Activated CD4-positive, alpha-beta T cell treated with anti-CD3 and anti-CD28 coated beads, Interleukin-2, amount 10 ng/mL, durations not matched to agents 24 days and 14 days (primary cell): ENCODE measurements around the gene MED13L. TPM values are rescaled to one million over a fixed set of nuclear protein-coding genes. Genes with fewer than 3 reads are reported as not detected.

ENCODE experiments used
- DNase-seq: peaks from one replicate; pipeline ENCODE4 v3.0.0; 2022
- H3K27ac Mint-ChIP-seq: one replicate; pipeline ENCODE4 v1.8.0; 2022; ENCODE audit warnings: mild to moderate bottlenecking, mixed read lengths
- H3K27me3 Mint-ChIP-seq: one replicate; pipeline ENCODE4 v1.8.0; 2022; ENCODE audit warnings: mixed read lengths
- H3K36me3 Mint-ChIP-seq: one replicate; pipeline ENCODE4 v1.8.0; 2022; ENCODE audit warnings: low read depth, mild to moderate bottlenecking, mixed read lengths
- H3K4me1 Mint-ChIP-seq: one replicate; pipeline ENCODE4 v1.8.0; 2021; ENCODE audit warnings: mixed read lengths
- H3K4me3 Mint-ChIP-seq: one replicate; pipeline ENCODE4 v1.8.0; 2022; ENCODE audit warnings: mild to moderate bottlenecking, moderate library complexity, mixed read lengths
- H3K9me3 Mint-ChIP-seq: one replicate; pipeline ENCODE4 v1.8.0; 2021; ENCODE audit warnings: mixed read lengths
- intact Hi-C: fragments of 100-400 bp; cut with micrococcal nuclease; formaldehyde crosslinking; loops from one replicate; pipeline ENCODE4 v1.15.1; 2023
- total RNA-seq: library from RNA; stranded (reverse); gene quantifications from 2 replicates; pipeline ENCODE4 v1.2.3, GENCODE V29; 2022

Gene MED13L
- total RNA-seq, 1 donor from 2014 or later = 62.9 TPM

DNA sequence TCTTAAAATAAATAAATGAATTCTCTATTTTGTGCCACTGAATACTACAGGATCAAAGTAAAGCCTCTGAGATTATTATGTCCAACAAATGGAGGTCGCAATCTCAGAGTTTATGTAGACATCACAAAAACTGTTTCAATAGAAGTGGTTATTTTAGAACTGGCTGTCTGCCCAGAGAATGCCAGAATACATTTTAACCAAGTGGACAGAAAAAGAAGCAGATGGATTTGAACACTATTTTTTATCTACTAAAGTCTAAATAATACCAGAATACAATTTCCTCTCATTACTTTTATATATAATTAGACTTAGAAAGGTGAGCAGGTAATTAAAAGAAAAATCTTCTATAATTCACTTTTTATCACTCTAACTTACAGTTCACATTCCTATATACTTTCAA lies 118.3 kb downstream of the MED13L start:
- Mint-ChIP-seq H3K4me3 (no peak overlapping the region), H3K9me3 (no peaks in the 10 kb centered on the region), H3K27me3 (no peaks in the 10 kb centered on the region), H3K36me3 (no peaks in the 10 kb centered on the region), H3K4me1 (peaks cover 17% of the 10 kb centered on the region), H3K27ac (no peak overlapping the region)
- intact Hi-C loops = no loop called here
- no peak for DNase-seq

DNA sequence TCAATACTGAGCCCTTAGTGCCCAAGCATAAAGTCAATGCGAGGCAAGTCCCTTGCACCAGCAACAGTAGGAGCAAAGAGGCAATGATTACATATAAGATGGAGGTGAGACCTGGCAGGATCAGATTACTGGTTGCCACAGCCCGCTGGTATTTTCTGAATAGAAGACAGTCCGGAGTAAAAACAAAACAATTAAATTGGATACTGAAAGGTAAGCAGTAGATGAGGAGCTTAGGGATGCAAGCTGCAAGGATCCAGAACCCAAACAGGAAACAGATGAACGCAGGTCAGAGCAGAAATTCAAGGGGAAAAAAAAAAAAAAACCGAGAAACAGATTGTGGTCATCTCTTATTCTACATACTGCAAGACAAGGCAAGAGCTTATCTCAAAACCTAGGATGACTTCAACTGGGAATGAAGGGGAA lies 119.6 kb downstream of the MED13L start:
- H3K36me3 Mint-ChIP-seq = no peaks in the 10 kb centered on the region
- H3K27me3 Mint-ChIP-seq = no peaks in the 10 kb centered on the region
- H3K4me3 Mint-ChIP-seq = no peak overlapping the region
- no peaks in the 10 kb centered on the region for H3K9me3 Mint-ChIP-seq
- peaks cover 22% of the 10 kb centered on the region for H3K4me1 Mint-ChIP-seq
- H3K27ac Mint-ChIP-seq = no peak overlapping the region
- intact Hi-C loops = no loop called here
- DNase-seq = no peak

DNA sequence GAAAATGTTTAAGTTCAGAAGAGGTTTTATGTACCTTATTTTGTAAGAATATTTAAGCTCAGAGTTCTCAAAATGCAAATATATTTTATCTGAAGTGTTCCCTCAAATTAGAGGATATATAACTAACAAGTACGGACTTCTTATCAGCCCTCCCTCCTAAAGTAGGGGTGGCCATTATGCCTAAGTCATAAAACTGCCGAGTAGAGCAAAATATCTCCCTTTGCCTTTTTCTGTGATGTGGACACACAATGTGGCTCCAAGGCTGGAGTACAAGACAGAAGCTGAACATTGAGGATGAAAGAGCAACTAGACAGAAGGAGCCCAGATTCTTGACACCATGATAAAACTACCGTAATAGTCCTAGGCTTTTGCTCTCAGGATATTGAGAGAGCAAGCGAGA lies 120.9 kb downstream of the MED13L start:
- Mint-ChIP-seq H3K27me3 (no peaks in the 10 kb centered on the region), H3K27ac (no peak overlapping the region), H3K4me1 (peaks cover 27% of the 10 kb centered on the region), H3K4me3 (no peak overlapping the region), H3K36me3 (no peaks in the 10 kb centered on the region), H3K9me3 (no peaks in the 10 kb centered on the region)
- DNase-seq = no peak
- intact Hi-C loops = no loop called here

DNA sequence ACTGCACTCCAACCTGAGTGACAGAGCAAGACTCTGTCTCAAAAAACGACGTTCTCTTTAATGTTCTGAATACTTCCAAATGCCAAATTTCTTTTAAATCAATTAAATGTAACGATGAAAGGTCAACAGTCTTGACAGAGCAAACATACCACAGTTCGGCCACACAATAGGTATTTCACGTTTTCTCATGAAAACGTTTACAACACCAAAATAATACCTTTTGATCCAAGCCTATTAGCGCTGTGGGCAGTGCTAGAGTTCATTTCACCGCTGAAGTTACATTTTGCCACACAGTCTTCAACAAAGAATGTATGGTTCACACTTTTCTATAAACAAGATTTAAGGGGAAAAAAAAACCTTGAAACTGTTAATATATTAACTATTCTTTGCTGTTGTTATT lies 122.1 kb downstream of the MED13L start:
- Mint-ChIP-seq H3K27ac (no peak overlapping the region), H3K4me3 (no peak overlapping the region), H3K27me3 (no peaks in the 10 kb centered on the region), H3K36me3 (no peaks in the 10 kb centered on the region), H3K4me1 (peaks cover 29% of the 10 kb centered on the region), H3K9me3 (no peaks in the 10 kb centered on the region)
- DNase-seq = no peak
- intact Hi-C loops = no loop called here

DNA sequence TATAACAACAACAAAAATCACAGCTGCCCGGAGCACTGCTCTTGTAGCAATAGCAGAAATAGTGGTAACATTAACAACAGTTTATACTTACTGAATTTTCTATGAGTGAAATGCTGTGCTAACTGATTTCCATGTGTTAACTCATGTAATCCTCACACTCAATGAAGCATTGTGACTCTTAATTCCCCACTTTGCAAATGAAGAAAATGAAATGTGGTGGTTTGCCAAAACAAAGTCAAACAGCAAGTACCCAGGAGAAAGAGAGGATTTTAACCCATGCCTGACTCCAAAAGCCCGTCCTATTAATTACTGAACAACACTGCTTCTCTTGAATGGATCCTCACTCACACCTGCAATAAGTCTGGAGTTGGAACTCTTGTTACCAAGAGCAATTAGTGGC lies 123.5 kb downstream of the MED13L start:
- no peak overlapping the region for H3K4me3 Mint-ChIP-seq
- no peak overlapping the region for H3K27ac Mint-ChIP-seq
- peaks cover 35% of the 10 kb centered on the region for H3K4me1 Mint-ChIP-seq
- intact Hi-C loops = no loop called here
- H3K9me3 Mint-ChIP-seq = no peaks in the 10 kb centered on the region
- no peak for DNase-seq
- H3K36me3 Mint-ChIP-seq = no peaks in the 10 kb centered on the region
- no peaks in the 10 kb centered on the region for H3K27me3 Mint-ChIP-seq

DNA sequence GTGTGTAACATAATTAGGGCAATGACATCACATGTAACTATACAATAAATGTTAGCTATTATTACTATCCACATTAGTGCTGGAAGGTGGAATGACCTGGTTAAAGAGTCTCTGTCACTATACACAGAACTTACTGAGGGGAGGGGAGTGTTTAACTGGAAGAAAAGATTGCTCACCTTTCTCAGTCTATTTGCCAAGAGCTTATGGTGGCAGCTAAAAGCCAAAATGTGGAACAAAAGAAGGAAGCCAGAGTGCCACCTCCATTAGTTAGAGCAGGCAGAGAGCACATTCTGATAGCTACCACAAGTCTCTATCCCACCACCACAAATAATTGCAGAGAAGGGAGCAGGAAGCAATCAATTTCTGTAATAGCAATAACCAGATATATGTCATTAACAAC lies 124.4 kb downstream of the MED13L start:
- no peak for DNase-seq
- Mint-ChIP-seq H3K27ac (no peak overlapping the region), H3K4me1 (peaks cover 34% of the 10 kb centered on the region), H3K27me3 (no peaks in the 10 kb centered on the region), H3K36me3 (no peaks in the 10 kb centered on the region), H3K9me3 (no peaks in the 10 kb centered on the region), H3K4me3 (no peak overlapping the region)
- intact Hi-C loops = no loop called here

DNA sequence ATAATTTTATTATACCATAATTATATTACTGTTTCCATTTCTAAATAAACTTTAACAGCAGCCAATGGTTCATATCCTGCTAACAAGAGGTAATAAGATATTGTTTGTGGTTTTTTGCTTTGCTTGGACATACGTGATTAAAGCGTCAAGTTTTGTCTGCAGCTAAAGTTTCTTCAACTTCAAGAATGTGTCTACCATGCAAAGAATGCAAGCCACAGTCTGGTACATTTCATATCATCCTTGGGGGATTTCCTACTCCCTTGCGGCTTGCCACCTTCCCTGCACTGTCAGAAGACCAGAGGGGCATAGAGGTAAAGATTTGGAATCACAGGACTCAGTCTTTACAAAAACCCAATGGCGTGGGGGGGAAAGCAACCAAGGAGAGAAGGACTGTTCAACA lies 125.2 kb downstream of the MED13L start:
- H3K36me3 Mint-ChIP-seq = no peaks in the 10 kb centered on the region
- no peaks in the 10 kb centered on the region for H3K27me3 Mint-ChIP-seq
- no peaks in the 10 kb centered on the region for H3K9me3 Mint-ChIP-seq
- peaks cover 28% of the 10 kb centered on the region for H3K4me1 Mint-ChIP-seq
- intact Hi-C loops = no loop called here
- H3K27ac Mint-ChIP-seq = no peak overlapping the region
- no peak overlapping the region for H3K4me3 Mint-ChIP-seq
- no peak for DNase-seq

DNA sequence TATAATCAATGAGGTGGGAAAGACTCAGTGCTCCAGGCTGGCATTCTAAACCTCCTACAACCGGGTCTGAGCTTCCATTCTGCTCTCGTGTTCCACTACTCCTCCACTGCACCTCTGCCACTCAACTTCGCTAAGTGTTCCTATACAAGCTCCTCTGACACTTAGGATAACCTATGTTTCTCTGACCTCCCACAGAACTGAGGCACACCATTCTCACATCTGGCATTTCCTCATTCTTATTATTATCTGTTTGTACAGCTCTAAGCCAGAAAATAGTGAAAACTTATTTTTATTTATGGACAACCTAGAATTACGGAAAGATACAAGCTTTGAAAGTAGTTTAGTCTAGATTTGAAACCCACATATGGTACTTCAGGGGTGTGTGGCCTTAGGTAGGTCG lies 127.0 kb downstream of the MED13L start:
- H3K9me3 Mint-ChIP-seq = no peaks in the 10 kb centered on the region
- no peak overlapping the region for H3K4me3 Mint-ChIP-seq
- intact Hi-C loops = no loop called here
- no peaks in the 10 kb centered on the region for H3K36me3 Mint-ChIP-seq
- H3K27ac Mint-ChIP-seq = no peak overlapping the region
- H3K27me3 Mint-ChIP-seq = no peaks in the 10 kb centered on the region
- peak; percentile 46 for DNase-seq
- peaks cover 27% of the 10 kb centered on the region for H3K4me1 Mint-ChIP-seq

DNA sequence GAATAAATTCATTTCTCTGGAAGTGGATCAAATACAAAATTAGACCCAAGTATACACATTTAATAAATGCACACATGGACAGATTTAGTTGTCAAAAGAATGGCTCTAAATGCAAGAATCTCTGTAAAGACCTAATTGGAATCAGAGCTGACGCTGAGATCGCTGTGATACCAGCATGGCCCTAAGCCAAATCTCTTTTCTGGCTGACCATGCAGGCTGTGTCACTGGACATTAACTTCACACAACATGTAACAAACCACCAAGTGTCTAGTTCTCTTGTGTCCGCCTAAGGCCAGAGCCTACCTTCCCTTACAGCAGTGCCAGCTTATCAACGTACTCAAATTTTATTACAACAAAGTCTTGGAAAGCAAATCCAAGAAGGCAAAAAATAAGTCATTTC lies 127.5 kb downstream of the MED13L start:
- H3K4me3 Mint-ChIP-seq = no peak overlapping the region
- H3K36me3 Mint-ChIP-seq = no peaks in the 10 kb centered on the region
- H3K4me1 Mint-ChIP-seq = peaks cover 28% of the 10 kb centered on the region
- peak; percentile 47 for DNase-seq
- no peak overlapping the region for H3K27ac Mint-ChIP-seq
- no peaks in the 10 kb centered on the region for H3K9me3 Mint-ChIP-seq
- no peaks in the 10 kb centered on the region for H3K27me3 Mint-ChIP-seq
- intact Hi-C loops = no loop called here

DNA sequence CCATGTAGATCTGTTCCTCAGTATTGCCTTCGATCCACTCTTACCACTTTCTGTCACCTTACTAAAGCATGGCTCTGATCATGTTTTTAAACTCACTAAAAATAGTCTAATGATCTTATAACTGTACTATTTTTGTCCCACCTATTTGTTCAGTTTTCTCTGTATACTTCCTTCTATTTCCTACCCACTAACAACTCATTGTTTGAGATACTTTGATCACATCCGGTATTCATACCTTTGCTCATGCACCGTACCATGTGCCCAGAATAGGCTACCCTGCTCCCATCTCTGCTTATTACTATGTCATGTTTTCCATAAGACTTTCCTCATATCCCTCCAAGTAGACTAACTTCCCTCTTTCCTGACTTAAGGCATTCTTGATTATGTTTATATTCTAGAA lies 128.6 kb downstream of the MED13L start:
- Mint-ChIP-seq H3K27me3 (no peaks in the 10 kb centered on the region), H3K4me3 (no peak overlapping the region), H3K36me3 (no peaks in the 10 kb centered on the region), H3K9me3 (no peaks in the 10 kb centered on the region), H3K4me1 (peaks cover 38% of the 10 kb centered on the region), H3K27ac (no peak overlapping the region)
- DNase-seq = peak; percentile 49
- intact Hi-C loops = no loop called here

DNA sequence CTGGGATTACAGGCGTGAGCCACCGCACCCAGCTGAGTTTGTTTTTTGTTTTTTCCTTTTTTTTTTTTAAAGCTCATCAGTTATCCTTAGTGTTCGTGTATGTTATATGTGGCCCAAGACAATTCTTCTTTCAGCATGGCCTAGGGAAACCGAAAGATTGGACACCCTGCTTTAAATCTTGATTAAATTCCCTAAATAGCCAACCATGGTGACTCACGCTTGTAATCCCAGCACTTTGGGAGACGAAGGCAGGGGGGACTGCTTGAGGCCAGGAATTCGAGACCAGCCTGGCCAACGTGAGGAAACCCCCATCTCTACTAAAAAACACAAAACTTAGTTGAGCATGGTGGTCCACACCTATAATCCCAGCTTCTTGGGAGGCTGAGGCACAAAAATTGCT lies 131.1 kb downstream of the MED13L start:
- no peaks in the 10 kb centered on the region for H3K36me3 Mint-ChIP-seq
- no peak overlapping the region for H3K27ac Mint-ChIP-seq
- peaks cover 42% of the 10 kb centered on the region for H3K4me1 Mint-ChIP-seq
- no peaks in the 10 kb centered on the region for H3K27me3 Mint-ChIP-seq
- DNase-seq = no peak
- no peaks in the 10 kb centered on the region for H3K9me3 Mint-ChIP-seq
- no peak overlapping the region for H3K4me3 Mint-ChIP-seq
- intact Hi-C loops = no loop called here

DNA sequence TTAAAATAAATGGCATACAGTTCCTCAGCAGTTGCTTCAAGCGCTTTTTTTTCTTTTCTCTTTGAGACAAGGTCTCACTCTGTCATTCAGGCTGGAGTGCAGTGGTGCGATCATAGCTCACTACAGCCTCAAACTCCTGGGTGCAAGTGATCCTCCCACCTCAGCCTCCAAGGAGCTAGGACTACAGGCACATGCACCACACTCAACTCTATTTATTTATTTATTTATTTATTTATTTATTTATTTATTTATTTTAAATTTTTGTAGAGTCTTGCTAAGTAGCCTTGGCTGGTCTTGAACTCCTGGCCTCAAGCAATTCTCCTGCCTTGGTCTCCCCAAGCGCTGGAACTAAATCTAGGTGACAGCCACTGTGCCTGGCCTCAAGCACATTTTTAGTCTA lies 132.0 kb downstream of the MED13L start:
- intact Hi-C loops = no loop called here

DNA sequence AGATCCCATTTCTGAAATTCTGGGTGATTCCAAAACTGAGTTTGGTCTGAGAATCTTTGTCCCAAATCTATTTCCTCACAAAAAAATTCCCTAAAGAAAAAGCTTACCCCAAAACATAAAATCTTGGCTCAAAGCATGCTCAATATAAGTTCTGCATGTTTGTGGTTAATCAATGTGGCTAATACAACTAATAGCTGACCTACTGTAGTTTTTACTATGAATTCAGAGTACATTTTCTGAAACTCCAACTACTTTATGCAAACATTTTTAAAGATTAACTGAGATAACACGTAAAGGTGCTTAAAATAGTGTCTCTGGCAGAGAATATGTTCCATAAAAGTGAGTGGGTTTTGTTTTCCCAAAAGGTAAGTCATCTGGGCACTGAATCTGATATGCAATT lies 133.1 kb downstream of the MED13L start:
- intact Hi-C loops = loop anchor here (5.0 kb wide), 1 partner anchor 453 kb away; no protein-coding TSS in a partner anchor
- peak overlapping the region; percentile 62 for H3K27ac Mint-ChIP-seq
- H3K27me3 Mint-ChIP-seq = no peaks in the 10 kb centered on the region
- H3K9me3 Mint-ChIP-seq = no peaks in the 10 kb centered on the region
- H3K4me1 Mint-ChIP-seq = peaks cover 43% of the 10 kb centered on the region
- peak overlapping the region; percentile 14 for H3K4me3 Mint-ChIP-seq
- DNase-seq = no peak
- no peaks in the 10 kb centered on the region for H3K36me3 Mint-ChIP-seq

More for the DNA sequence above, 132.0 kb downstream of the MED13L start:
- Mint-ChIP-seq H3K36me3 (no peaks in the 10 kb centered on the region), H3K9me3 (no peaks in the 10 kb centered on the region), H3K4me1 (peaks cover 42% of the 10 kb centered on the region), H3K27ac (no peak overlapping the region), H3K27me3 (no peaks in the 10 kb centered on the region), H3K4me3 (no peak overlapping the region)
- no peak for DNase-seq

DNA sequence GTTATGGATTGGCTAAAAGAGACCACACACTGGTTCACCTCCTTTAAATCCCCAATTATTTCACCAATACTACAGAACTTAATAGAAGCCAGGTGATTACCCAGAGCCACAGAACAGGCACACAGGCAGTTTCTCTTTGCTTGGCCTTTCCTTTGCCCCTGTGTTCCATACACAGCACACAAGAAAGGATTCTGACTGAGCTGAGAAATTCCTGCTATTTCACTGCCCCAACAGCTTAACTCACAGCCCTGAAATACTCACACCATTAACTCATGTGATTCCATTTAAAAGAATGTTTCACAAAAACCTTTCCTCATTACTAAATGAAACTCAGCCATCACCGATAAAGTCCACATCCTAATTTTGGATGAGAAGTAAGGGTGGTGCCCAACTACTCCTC lies 133.6 kb downstream of the MED13L start:
- DNase-seq = no peak
- Mint-ChIP-seq H3K27ac (peak overlapping the region; percentile 62), H3K4me1 (peaks cover 42% of the 10 kb centered on the region), H3K36me3 (no peaks in the 10 kb centered on the region), H3K27me3 (no peaks in the 10 kb centered on the region), H3K9me3 (no peaks in the 10 kb centered on the region), H3K4me3 (peak overlapping the region; percentile 14)
- intact Hi-C loops = loop anchor here (1.0 to 5.0 kb wide), 4 partner anchors 28 to 453 kb away; partner anchors contain the start of gene MAP1LC3B2
